K562 (cell line): ENCODE measurements around the gene SSX5. TPM values are rescaled to one million over a fixed set of nuclear protein-coding genes. Genes with fewer than 3 reads are reported as not detected.
A peak's percentile ranks its signal among the peaks of the same experiment; 100 is the strongest.
"Not testable (repeated sequence)": the region's sequence is repeated elsewhere in the genome, so short reads cannot be mapped to it uniquely, and the experiment has no call there.

ENCODE experiments used
- ATAC-seq: fragments of 200-7000 bp; cut with Tn5 transposase; 3 replicates; pipeline ENCODE4 v1.9.1; 2020; ENCODE audit warnings: moderate library complexity
- BruUV-seq: library from RNA; stranded (reverse); fragments of 400-500 nt; replicated peaks from 2 replicates; lab custom pipeline; 2021; lab: Mats Ljungman, UMichigan
- CTCF ChIA-PET: fragments of 300-600 bp; formaldehyde crosslinking; extraction: SDS; loops from one replicate; lab custom pipeline; 2021; ENCODE audit warnings: low intra/inter-chr PET ratio; lab: Yijun Ruan, JAX
- POLR2A ChIA-PET: fragments of 300-600, 350-650 bp; sonication (Branson Sonifier 250); formaldehyde crosslinking; extraction: SDS; loops from one replicate; lab custom pipeline; 2021; ENCODE audit warnings: antibody characterized with exemption, inconsistent platforms; lab: Yijun Ruan, JAX
- DNase-seq, 4 experiments: peaks; one replicate each; pipeline versions ENCODE4 v3.0.0 to v3.0.0-alpha.2; 2011 to 2018; ENCODE audit warnings: low spot score in 3 of 4, mixed read lengths in 3 of 4; ENCODE audit errors: extremely low read depth in 1 of 4
- FAIRE-seq: peaks from 2 replicates; lab custom pipeline; 2011; peaks lifted over from hg19 to GRCh38; lab: Jason Lieb, UNC
- H2AFZ ChIP-seq: 2 replicates; pipeline ENCODE4 v1.6.0; 2011; ENCODE audit warnings: low read depth, low read length, control low read depth, inconsistent platforms
- H3K27ac ChIP-seq: fragments of 200-600 bp; 3 replicates; pipeline ENCODE4 v1.8.0; 2011; ENCODE audit warnings: low read depth, mild to moderate bottlenecking, control low read depth, inconsistent platforms, low read length, moderate library complexity, mixed read lengths; ENCODE audit errors: extremely low read depth
- H3K27me3 ChIP-seq, 2 experiments: fragments of 300-600 bp in 1 of 2; 2 replicates in 1 of 2; 3 replicates in 1 of 2; pipeline versions ENCODE4 v1.6.0 to v1.8.0; 2011; ENCODE audit warnings: inconsistent platforms in 2 of 2, low read length in 2 of 2, mild to moderate bottlenecking in 1 of 2, mixed read lengths in 1 of 2, moderate library complexity in 1 of 2; ENCODE audit not compliant: control insufficient read depth in 2 of 2, insufficient read depth in 2 of 2
- H3K36me3 ChIP-seq: fragments of 300-600 bp; 3 replicates; pipeline ENCODE4 v1.8.0; 2011; ENCODE audit warnings: mild to moderate bottlenecking, low read length, inconsistent platforms; ENCODE audit not compliant: control insufficient read depth, insufficient read depth
- H3K4me1 ChIP-seq, 2 experiments: fragments of 200-600 bp in 1 of 2; replicated peaks in 1 of 2; 2 replicates in 1 of 2; 3 replicates in 1 of 2; pipeline versions ENCODE4 v1.5.1 to v1.8.0; 2011; ENCODE audit warnings: inconsistent platforms in 2 of 2, low read length in 2 of 2, mild to moderate bottlenecking in 1 of 2, mixed read lengths in 1 of 2, moderate library complexity in 1 of 2; ENCODE audit not compliant: control insufficient read depth in 2 of 2, insufficient read depth in 2 of 2
- H3K4me2 ChIP-seq: 2 replicates; pipeline ENCODE4 v1.6.1; 2011; ENCODE audit warnings: low read length, control low read depth, inconsistent platforms, mixed read lengths; ENCODE audit not compliant: insufficient read depth
- H3K4me3 ChIP-seq: fragments of 200-600 bp; sonication (generic), shearing (Covaris generic); 2 replicates; pipeline ENCODE4 v1.5.1; 2016; ENCODE audit warnings: control low read depth, inconsistent platforms
- H3K79me2 ChIP-seq: fragments of 200-600 bp; 3 replicates; pipeline ENCODE4 v1.8.0; 2011; ENCODE audit warnings: low read length, inconsistent platforms; ENCODE audit not compliant: control insufficient read depth, insufficient read depth
- H3K9ac ChIP-seq, 2 experiments: 2 replicates each; pipeline versions ENCODE4 v1.6.0 to v1.6.1; 2011; ENCODE audit warnings: low read depth in 2 of 2, low read length in 2 of 2, control low read depth in 1 of 2, inconsistent platforms in 1 of 2, mild to moderate bottlenecking in 1 of 2, mixed read lengths in 1 of 2; ENCODE audit not compliant: insufficient read depth in 1 of 2
- H3K9me1 ChIP-seq: one replicate; pipeline ENCODE4 v1.6.0; 2011; ENCODE audit warnings: inconsistent platforms, mild to moderate bottlenecking, low read length, moderate library complexity; ENCODE audit not compliant: control insufficient read depth, insufficient read depth
- H3K9me3 ChIP-seq: replicated peaks from 2 replicates; pipeline ENCODE4 v1.5.1; 2011; ENCODE audit warnings: low read depth, low read length, inconsistent platforms; ENCODE audit not compliant: control insufficient read depth, insufficient read depth
- H4K20me1 ChIP-seq: replicated peaks from 2 replicates; pipeline ENCODE4 v1.6.1; 2011; ENCODE audit warnings: low read length, inconsistent platforms, mixed read lengths; ENCODE audit not compliant: control insufficient read depth, insufficient read depth
- CEBPG ChIP-seq, 3 experiments: fragments of 200-800 bp in 1 of 3; sonication (Bioruptor generic) in 1 of 3; sonication (generic) in 1 of 3; formaldehyde crosslinking in 1 of 3; IDR thresholded peaks in 2 of 3; conservative IDR thresholded peaks in 1 of 3; 2 replicates each; pipeline versions ENCODE4 v1.6.1 to v1.8.0; 2016 to 2022; ENCODE audit warnings: missing compliant biosample characterization in 2 of 3, missing genetic modification characterization in 2 of 3, mild to moderate bottlenecking in 1 of 3, missing genetic modification reagents in 1 of 3
- WGBS: fragments of 100-300 bp; shearing (Covaris generic); methylation state at CpG from one replicate; pipeline ENCODE4 v1.1.6; 2016; ENCODE audit warnings: low coverage, mixed read lengths; ENCODE audit not compliant: insufficient coverage; ENCODE audit errors: missing lambda C conversion rate; 5-methylcytosine and 5-hydroxymethylcytosine counted together
- in situ Hi-C: fragments of 300-500 bp; cut with MboI; formaldehyde crosslinking; loops from 4 replicates; pipeline ENCODE4 v1.15.0; 2018; ENCODE audit warnings: inconsistent platforms, mixed read lengths
- intact Hi-C: fragments of 100-400 bp; cut with micrococcal nuclease; formaldehyde crosslinking; loops from 2 replicates; pipeline ENCODE4 v1.14.2; 2022
- polyA plus RNA-seq, 8 experiments: library from polyadenylated mRNA; depleted of rRNA in 4 of 8; stranded (reverse) in 5 of 8; unstranded in 3 of 8; fragments of >200 nt; fragmentation: Nextera tagmentation in 2 of 8; fragmentation: Illumina TruSeq in 1 of 8; extraction: Ambion mirVana in 2 of 8; extraction: Trizol in 1 of 8; gene quantifications; 2 replicates each; pipeline versions ENCODE4 v1.2.1 to v1.2.3, GENCODE V29; 2011 to 2014; ENCODE audit warnings: inconsistent platforms in 1 of 8, missing spikeins in 1 of 8
- total RNA-seq, 7 experiments: library from RNA; depleted of rRNA in 6 of 7; stranded (reverse); fragments of >200 nt in 6 of 7; fragmentation: Illumina TruSeq in 2 of 7; extraction: Trizol in 2 of 7; gene quantifications; 2 replicates each; pipeline versions ENCODE4 v1.2.1 to v1.2.3, GENCODE V29; 2011 to 2021; ENCODE audit warnings: low replicate concordance in 1 of 7
- TF ChIP-seq, protein P1 (sequence below), 2 experiments: fragments of 450-650 bp in 1 of 2; sonication (generic) in 1 of 2; formaldehyde crosslinking in 1 of 2; IDR thresholded peaks in 1 of 2; conservative IDR thresholded peaks in 1 of 2; 2 replicates each; pipeline versions ENCODE4 v1.6.1 to v1.8.1; 2016 to 2023; ENCODE audit warnings: mild to moderate bottlenecking in 2 of 2, moderate library complexity in 2 of 2, inconsistent platforms in 1 of 2, missing genetic modification reagents in 1 of 2

Gene SSX5
- total and polyA plus RNA-seq, 9 of the 15 experiments (the other 6 are each of a cell fraction or from before 2014, with no cell fraction given), result 0.13 to 0.36 (median 0.24) TPM; not detected in 3

DNA sequence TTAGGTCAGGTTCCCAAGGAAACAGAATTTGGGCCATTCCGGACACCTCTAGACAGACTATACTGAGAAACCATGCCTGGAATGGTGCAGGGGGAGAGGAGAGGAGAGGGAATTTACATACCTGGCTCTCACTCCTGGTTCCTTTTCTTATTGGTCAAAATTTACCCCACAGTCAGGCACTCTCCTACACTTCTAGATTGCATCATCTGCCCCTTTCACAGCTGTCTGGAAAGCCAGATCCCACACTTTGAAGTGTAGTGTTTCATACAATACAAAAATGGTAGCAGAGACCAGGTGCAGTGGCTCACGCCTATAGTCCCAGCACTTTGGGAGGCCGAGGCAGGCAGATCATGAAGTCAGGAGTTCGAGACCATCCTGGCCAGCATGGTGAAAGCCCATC is 27.6 kb upstream of the SSX5 start:
- H3K9me3 ChIP-seq; intact Hi-C loops; H3K4me3 ChIP-seq; H3K36me3 ChIP-seq; H3K79me2 ChIP-seq; DNase-seq; CTCF ChIA-PET; ATAC-seq; BruUV-seq; H3K27ac ChIP-seq; in situ Hi-C loops; H3K4me2 ChIP-seq; H4K20me1 ChIP-seq; H3K4me1 ChIP-seq; H3K27me3 ChIP-seq; H2AFZ ChIP-seq; H3K9ac ChIP-seq; FAIRE-seq; H3K9me1 ChIP-seq; TF ChIP-seq CEBPG (CRISPR knock-in tag; IDR thresholded peaks at IDR 0.05): not testable (repeated sequence)
- POLR2A ChIA-PET, result interaction anchor here (0.8 kb wide), 1 partner anchor 770 kb away, joined by 3 read pairs; no protein-coding TSS in a partner anchor
- TF ChIP-seq, protein P1, sequence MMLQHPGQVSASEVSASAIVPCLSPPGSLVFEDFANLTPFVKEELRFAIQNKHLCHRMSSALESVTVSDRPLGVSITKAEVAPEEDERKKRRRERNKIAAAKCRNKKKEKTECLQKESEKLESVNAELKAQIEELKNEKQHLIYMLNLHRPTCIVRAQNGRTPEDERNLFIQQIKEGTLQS (IDR thresholded peaks at IDR 0.05), result peak; percentile 69
- TF ChIP-seq, protein P1 (CRISPR knock-in tag; conservative IDR thresholded peaks at IDR 0.05), result not testable (repeated sequence)
- TF ChIP-seq CEBPG (tag; conservative IDR thresholded peaks at IDR 0.05 in 1 of 2, IDR thresholded peaks at IDR 0.05 in 1 of 2), result peak in 1 of 2 experiments; percentile 51; a peak in 1 of 4 replicates
- 4% methylated on average over 3 of the region's 4 CpGs for WGBS

DNA sequence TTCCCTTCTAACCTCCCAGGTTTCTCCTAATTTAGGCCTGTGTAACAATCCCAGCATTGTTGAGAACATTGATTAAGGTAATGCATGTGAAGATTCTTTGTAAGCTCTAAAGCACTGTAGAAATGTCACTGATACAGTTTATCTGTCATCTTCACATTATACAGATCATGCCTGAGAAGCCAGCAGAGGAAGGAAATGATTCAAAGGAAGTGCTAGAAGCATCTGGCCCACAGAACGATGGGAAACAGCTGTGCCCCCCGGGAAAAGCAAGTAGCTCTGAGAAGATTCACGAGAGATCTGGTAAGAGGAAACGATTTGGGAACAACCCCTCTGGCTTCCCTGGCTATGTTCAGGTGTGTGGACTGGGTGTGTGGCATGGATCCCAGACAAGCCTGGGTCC is 17.7 kb upstream of the SSX5 start:
- BruUV-seq, in situ Hi-C loops: not testable (repeated sequence)

DNA sequence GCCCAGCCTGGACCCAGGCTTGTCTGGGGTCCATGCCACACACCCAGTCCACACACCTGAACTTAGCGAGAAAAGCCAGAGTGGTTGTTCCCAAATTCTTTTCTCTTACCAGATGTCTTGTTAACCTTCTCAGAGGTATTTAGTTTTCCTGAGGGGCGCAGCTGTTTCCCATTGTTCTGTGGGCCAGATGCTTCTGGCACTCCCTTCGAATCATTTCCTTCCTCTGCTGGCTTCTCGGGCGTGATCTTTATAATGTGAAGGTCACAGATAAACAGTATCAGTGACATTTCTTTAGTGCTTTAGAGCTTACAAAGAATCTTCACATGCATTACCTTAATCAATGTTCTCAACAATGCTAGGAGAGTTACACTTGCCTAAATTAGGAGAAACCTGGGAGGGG is 6.6 kb downstream of the SSX5 start:
- DNase-seq, BruUV-seq, ATAC-seq, H3K4me1 ChIP-seq, H3K36me3 ChIP-seq, H4K20me1 ChIP-seq, in situ Hi-C loops, H3K9me3 ChIP-seq, H2AFZ ChIP-seq, H3K4me3 ChIP-seq, H3K9me1 ChIP-seq, CTCF ChIA-PET, H3K4me2 ChIP-seq, POLR2A ChIA-PET, H3K27ac ChIP-seq, H3K79me2 ChIP-seq, H3K9ac ChIP-seq, intact Hi-C loops, H3K27me3 ChIP-seq, FAIRE-seq: not testable (repeated sequence)
- 2% methylated on average over 5 of the region's 5 CpGs for WGBS

More for the DNA sequence above, 17.7 kb upstream of the SSX5 start:
- H3K27ac ChIP-seq, H3K9me3 ChIP-seq, H2AFZ ChIP-seq, H3K4me3 ChIP-seq, H3K9ac ChIP-seq, CTCF ChIA-PET, intact Hi-C loops, ATAC-seq, H3K4me2 ChIP-seq, FAIRE-seq, H3K9me1 ChIP-seq, DNase-seq, POLR2A ChIA-PET, H4K20me1 ChIP-seq, H3K27me3 ChIP-seq, H3K4me1 ChIP-seq, H3K79me2 ChIP-seq, H3K36me3 ChIP-seq: not testable (repeated sequence)
- 0% methylated on average over 4 of the region's 4 CpGs for WGBS
